Colonic mucosa (tissue), 4 donors: Measurements from ENCODE around the gene CD8B2. TPM values are rescaled to one million over a fixed set of nuclear protein-coding genes. Genes with fewer than 3 reads are reported as not detected.

Experiments
- DNase-seq: peaks from one replicate; pipeline ENCODE4 v3.0.0-alpha.2; 2020
- H3K27ac ChIP-seq: fragments of 200-600 bp; one replicate; pipeline ENCODE4 v1.8.0; 2021
- H3K27me3 ChIP-seq: fragments of 200-600 bp; one replicate; pipeline ENCODE4 v1.8.0; 2021
- H3K36me3 ChIP-seq: fragments of 200-600 bp; one replicate; pipeline ENCODE4 v1.8.0; 2021
- H3K4me1 ChIP-seq: fragments of 200-600 bp; one replicate; pipeline ENCODE4 v1.8.0; 2021; ENCODE audit warnings: mild to moderate bottlenecking
- H3K4me3 ChIP-seq: fragments of 200-600 bp; one replicate; pipeline ENCODE4 v1.8.0; 2021
- H3K9ac ChIP-seq, 2 donors: one replicate each; pipeline ENCODE4 v1.7.0; 2013; ENCODE audit warnings: control low read depth in 2 of 2, low read depth in 2 of 2, low read length in 2 of 2
- H3K9me3 ChIP-seq: fragments of 200-600 bp; one replicate; pipeline ENCODE4 v1.8.0; 2021
- CTCF ChIP-seq: fragments of 200-600 bp; IDR thresholded peaks from one replicate; pipeline ENCODE4 v1.8.0; 2022; ENCODE audit warnings: antibody characterized with exemption, mild to moderate bottlenecking
- intact Hi-C: fragments of 100-400 bp; cut with DNase I; formaldehyde crosslinking; loops from one replicate; pipeline ENCODE4 v1.14.1; 2022
- total RNA-seq, 2 donors: library from RNA; stranded (reverse); fragmentation: NEBNext Ultra II Directional in 1 of 2; extraction: Animal tissue kit (Norgen Biotek cat#: 25700) in 1 of 2; gene quantifications; one replicate each; pipeline ENCODE4 v1.2.1, GENCODE V29; 2021
- donor health status: healthy.
- donor health status: DM: no; HTN: no; CAD: no.
- donor health status: DM: no; HTN: no; CAD: no.

The CD8B2 gene
- total RNA-seq, 2 donors from 2014 or later: 0.22 TPM; not detected in 1

- no peak overlapping the region for H3K4me3 ChIP-seq
- H3K27ac ChIP-seq: no peak overlapping the region
- intact Hi-C loops: no loop called here
- H3K4me1 ChIP-seq: no peaks in the 10 kb centered on the region
- no peaks in the 10 kb centered on the region for H3K36me3 ChIP-seq
- DNase-seq: no peak
- H3K9me3 ChIP-seq: no peaks in the 10 kb centered on the region
- H3K9ac ChIP-seq: no peak overlapping the region
- no peak for TF ChIP-seq CTCF
- no peaks in the 10 kb centered on the region for H3K27me3 ChIP-seq
Measured at GRCh38 chr2:106561356-106561755, 74.2 kb downstream of the CD8B2 start.

DNA sequence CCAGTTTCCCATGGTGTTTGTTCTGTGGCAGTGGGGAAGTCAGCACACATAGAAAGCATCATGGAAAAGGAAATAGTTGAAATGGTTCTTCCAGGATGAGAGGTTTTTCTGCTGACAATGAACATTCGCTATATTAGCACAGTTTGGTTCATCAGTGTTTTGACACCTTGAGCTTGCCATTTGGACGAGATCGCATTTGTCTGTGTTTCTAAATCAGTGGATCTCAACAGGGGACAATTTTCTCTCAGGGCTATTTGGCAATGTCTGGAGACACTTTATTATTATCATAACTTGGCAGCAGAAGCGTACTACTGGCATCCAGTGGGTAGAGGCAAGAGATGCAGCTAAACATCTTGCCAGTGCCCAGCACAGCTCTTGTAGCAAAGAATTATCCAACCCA lies 74.6 kb downstream of the CD8B2 start:
- no peak for TF ChIP-seq CTCF

DNA sequence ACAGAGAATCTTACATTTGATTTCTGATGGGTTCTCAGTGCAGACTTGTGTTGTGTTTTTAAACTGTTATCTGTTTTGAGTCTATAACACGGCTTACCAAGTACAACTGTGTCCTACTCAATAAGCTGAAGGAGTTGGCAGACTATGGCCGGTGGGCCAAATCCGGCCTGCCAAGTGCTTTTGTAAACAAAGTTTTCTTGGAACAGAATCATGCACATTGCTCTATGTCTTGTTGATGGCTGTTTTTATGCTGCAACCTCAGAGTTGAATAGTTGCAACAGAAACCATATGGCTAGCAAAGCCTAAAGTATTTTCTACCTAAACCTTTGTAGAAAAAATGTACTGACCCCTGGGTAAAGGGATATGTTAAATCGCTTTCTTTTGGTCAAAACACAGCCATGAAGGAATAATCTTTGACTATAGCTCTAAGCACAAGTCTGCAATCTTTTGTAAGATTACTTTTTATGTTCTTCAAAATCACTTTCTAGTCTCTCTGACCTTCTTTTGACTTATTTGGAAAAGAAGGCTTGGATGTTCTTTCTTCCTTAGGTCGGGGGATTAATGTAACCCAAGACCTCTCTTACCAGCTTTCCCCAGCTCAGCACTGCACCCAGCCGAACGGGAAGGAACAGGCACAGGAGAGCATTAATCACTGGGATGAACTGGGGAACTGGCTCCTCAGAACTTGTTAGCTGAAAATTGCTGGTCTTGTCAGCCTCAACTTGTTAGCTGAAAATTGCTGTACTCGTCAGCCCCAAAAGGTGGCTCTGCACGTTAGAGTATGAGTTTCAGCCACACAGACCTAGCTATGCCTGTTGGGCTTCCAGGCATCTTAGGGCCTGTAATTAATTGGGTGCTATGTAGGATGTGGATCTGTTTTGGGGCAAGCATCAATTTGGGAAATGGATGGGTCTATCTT lies 75.4 kb downstream of the CD8B2 start:
- H3K9ac ChIP-seq: no peak overlapping the region
- no peaks in the 10 kb centered on the region for H3K9me3 ChIP-seq
- DNase-seq: no peak
- no peak for TF ChIP-seq CTCF
- no peaks in the 10 kb centered on the region for H3K27me3 ChIP-seq
- intact Hi-C loops: no loop called here
- no peaks in the 10 kb centered on the region for H3K36me3 ChIP-seq
- H3K4me3 ChIP-seq: no peak overlapping the region
- H3K27ac ChIP-seq: no peak overlapping the region
- no peaks in the 10 kb centered on the region for H3K4me1 ChIP-seq

More for the DNA sequence above, 74.6 kb downstream of the CD8B2 start:
- Histone ChIP-seq H3K9ac (no peak overlapping the region), H3K36me3 (no peaks in the 10 kb centered on the region), H3K27me3 (no peaks in the 10 kb centered on the region), H3K4me1 (no peaks in the 10 kb centered on the region), H3K4me3 (no peak overlapping the region), H3K9me3 (no peaks in the 10 kb centered on the region), H3K27ac (no peak overlapping the region)
- no peak for DNase-seq
- intact Hi-C loops: no loop called here

DNA sequence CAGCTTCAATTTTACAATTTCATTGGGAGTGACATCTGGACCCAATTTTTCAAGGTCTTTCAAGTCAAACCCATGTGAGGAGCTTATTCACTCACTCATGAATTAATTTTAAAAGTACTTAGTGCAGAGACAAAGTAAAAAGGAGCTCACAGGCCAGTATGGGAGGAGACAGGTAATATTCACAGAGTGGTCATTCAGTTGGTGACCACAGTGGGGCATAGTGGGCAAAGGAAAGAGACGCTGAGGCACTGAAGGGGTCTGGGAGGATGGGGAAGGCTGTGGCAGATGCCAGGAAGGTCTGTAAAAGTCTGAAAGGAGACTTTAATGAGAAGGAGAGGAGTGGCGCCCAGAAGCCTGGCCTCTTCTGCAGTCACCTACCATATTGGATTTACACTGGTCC lies 76.0 kb downstream of the CD8B2 start:
- Histone ChIP-seq H3K27ac (no peak overlapping the region), H3K9me3 (no peaks in the 10 kb centered on the region), H3K36me3 (no peaks in the 10 kb centered on the region), H3K27me3 (no peaks in the 10 kb centered on the region), H3K4me3 (no peak overlapping the region), H3K9ac (no peak overlapping the region), H3K4me1 (no peaks in the 10 kb centered on the region)
- TF ChIP-seq CTCF: no peak
- no peak for DNase-seq
- intact Hi-C loops: no loop called here

DNA sequence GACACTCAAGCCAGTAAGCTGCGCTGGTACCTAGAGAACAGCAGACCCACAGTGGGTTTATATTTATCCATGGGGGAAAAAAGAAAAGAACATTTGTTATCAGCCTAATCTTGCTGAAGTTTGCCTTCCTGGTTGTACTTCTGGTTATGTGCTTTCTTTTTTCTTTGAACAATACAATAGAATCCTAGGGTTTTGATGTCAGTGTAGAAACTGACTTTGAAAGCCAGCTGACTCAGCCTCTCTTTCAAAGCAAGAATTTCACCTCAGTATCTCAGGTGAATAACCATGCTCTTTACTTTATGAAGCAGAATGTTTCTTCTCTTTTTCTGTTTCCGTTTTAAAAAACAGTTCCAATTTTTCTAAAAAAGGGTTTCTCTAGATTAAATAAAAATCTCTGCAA lies 78.4 kb downstream of the CD8B2 start:
- H3K4me1 ChIP-seq: no peaks in the 10 kb centered on the region
- H3K27ac ChIP-seq: no peak overlapping the region
- H3K27me3 ChIP-seq: no peaks in the 10 kb centered on the region
- TF ChIP-seq CTCF: no peak
- no peak overlapping the region for H3K9ac ChIP-seq
- no peak overlapping the region for H3K4me3 ChIP-seq
- intact Hi-C loops: no loop called here
- H3K36me3 ChIP-seq: no peaks in the 10 kb centered on the region
- no peak for DNase-seq
- H3K9me3 ChIP-seq: no peaks in the 10 kb centered on the region
